ENCODE measurements around the gene NKRF. TPM values are rescaled to one million over a fixed set of nuclear protein-coding genes. Genes with fewer than 3 reads are reported as not detected.

Gene NKRF
- total RNA-seq, 3 donors from 2014 or later (not counting 1 experiment from before 2014, with no cell fraction given), result 6.7 to 9.2 (median 6.9) TPM

GRCh38 chrX:119541188-119541587 lies 65.0 kb downstream of the NKRF start:
- Histone ChIP-seq H3K27ac (ENCODE audit: low read length) (no peak overlapping the region), H3K4me1 (ENCODE audit: control insufficient read depth, insufficient read depth, low read length) (no peaks in the 10 kb centered on the region), H3K27me3 (ENCODE audit: control insufficient read depth, insufficient read depth, low read length) (no peaks in the 10 kb centered on the region), H3K9me3 (ENCODE audit: control insufficient read depth, insufficient read depth, low read length) (no peaks in the 10 kb centered on the region), H3K4me3 (ENCODE audit: low read length) (no peak overlapping the region), H3K36me3 (ENCODE audit: control insufficient read depth, insufficient read depth, low read length) (peaks cover 3% of the 10 kb centered on the region)
- Mint-ChIP-seq H3K4me1 (no peaks in the 10 kb centered on the region), H3K27me3 (ENCODE audit: low read depth in 2 of 2) (no peaks in the 10 kb centered on the region), H3K4me3 (no peak overlapping the region), H3K27ac (no peak overlapping the region), H3K36me3 (no peaks in the 10 kb centered on the region), H3K9me3 (no peaks in the 10 kb centered on the region)
- TF ChIP-seq CTCF (IDR thresholded peaks at IDR 0.05), result no peak
- ATAC-seq, result no peak
- DNase-seq, result no peak
- 93% methylated on average over 3 of the region's 4 CpGs for WGBS (ENCODE audit: insufficient coverage)
- intact Hi-C loops (cut with micrococcal nuclease), result no loop called here

GRCh38 chrX:119539872-119540271 lies 66.4 kb downstream of the NKRF start:
- Histone ChIP-seq H3K4me3 (ENCODE audit: low read length) (no peak overlapping the region), H3K27me3 (ENCODE audit: control insufficient read depth, insufficient read depth, low read length) (no peaks in the 10 kb centered on the region), H3K9me3 (ENCODE audit: control insufficient read depth, insufficient read depth, low read length) (no peaks in the 10 kb centered on the region), H3K4me1 (ENCODE audit: control insufficient read depth, insufficient read depth, low read length) (no peaks in the 10 kb centered on the region), H3K27ac (ENCODE audit: low read length) (no peak overlapping the region), H3K36me3 (ENCODE audit: control insufficient read depth, insufficient read depth, low read length) (peaks cover 3% of the 10 kb centered on the region)
- Mint-ChIP-seq H3K27me3 (ENCODE audit: low read depth in 2 of 2) (no peaks in the 10 kb centered on the region), H3K4me3 (no peak overlapping the region), H3K4me1 (no peaks in the 10 kb centered on the region), H3K9me3 (no peaks in the 10 kb centered on the region), H3K36me3 (no peaks in the 10 kb centered on the region), H3K27ac (no peak overlapping the region)
- intact Hi-C loops (cut with micrococcal nuclease), result no loop called here
- DNase-seq (peak in 1 of 2 donors; percentile 3), ATAC-seq (no peak)
- 8% methylated on average over 2 of the region's 2 CpGs for WGBS (ENCODE audit: insufficient coverage)
- no peak for TF ChIP-seq CTCF (IDR thresholded peaks at IDR 0.05)

Other genes starting within 250 kb of the NKRF start
- gene SLC25A43, start 207.1 kb downstream of the NKRF start, total RNA-seq, result 1 to 10 TPM; 5.4 to 7.3 (median 6.4) TPM
- 100 to 1,000 TPM; 148 to 182 (median 162) TPM for gene SLC25A5, start 138.0 kb downstream of the NKRF start, total RNA-seq
- 10 to 100 TPM; 23.5 to 29.2 (median 23.8) TPM for gene STEEP1, start 41.0 kb downstream of the NKRF start, total RNA-seq
- 100 to 1,000 TPM in 1 of 3 donors, 10 to 100 TPM in 2; 88.4 to 125 (median 91.0) TPM for gene UBE2A, start 31.9 kb downstream of the NKRF start, total RNA-seq
- 100 to 1,000 TPM; 138 to 202 (median 158) TPM for gene SEPTIN6, start 86.7 kb upstream of the NKRF start, total RNA-seq
- under 1 TPM in 1 of 3 donors, not detected in 2; 0.23 TPM for gene SOWAHD, start 152.2 kb upstream of the NKRF start, total RNA-seq
- 1,000 to 10,000 TPM; 1,040 to 1,487 (median 1,381) TPM for gene RPL39, start 185.2 kb upstream of the NKRF start, total RNA-seq
- 10 to 100 TPM in 2 of 3 donors, 1 to 10 TPM in 1; 9.3 to 16.4 (median 12.4) TPM for gene UPF3B, start 246.5 kb upstream of the NKRF start, total RNA-seq

Data from natural killer cell (primary cell).